HEK293T (cell line): ENCODE measurements around the gene PAFAH1B1.

Experiments used
- ARNT ChIP-seq: fragments of 450-650 bp; IDR thresholded peaks from 2 replicates; pipeline ENCODE4 v1.6.1; 2017; ENCODE audit warnings: mild to moderate bottlenecking
- FOXM1 ChIP-seq: fragments of 450-650 bp; IDR thresholded peaks from 2 replicates; pipeline ENCODE4 v1.6.1; 2017; ENCODE audit warnings: mild to moderate bottlenecking, borderline replicate concordance
- SP1 ChIP-seq: fragments of 450-650 bp; IDR thresholded peaks from 2 replicates; pipeline ENCODE4 v1.6.1; 2017
- SUZ12 ChIP-seq: fragments of 450-650 bp; IDR thresholded peaks from 2 replicates; pipeline ENCODE4 v1.6.1; 2016; ENCODE audit warnings: mild to moderate bottlenecking
- ZNF384 ChIP-seq: fragments of 450-650 bp; IDR thresholded peaks from 2 replicates; pipeline ENCODE4 v1.6.1; 2016

- TF ChIP-seq ZNF384 = no peak
- no peak for TF ChIP-seq SP1
- no peak for TF ChIP-seq ARNT
- no peak for TF ChIP-seq SUZ12
- no peak for TF ChIP-seq FOXM1
Measured at GRCh38 chr17:2701996-2702741, 108.7 kb downstream of the PAFAH1B1 start.
